ENCODE results near the gene ACCSL. TPM values are rescaled to one million over a fixed set of nuclear protein-coding genes. Genes with fewer than 3 reads are reported as not detected.

ACCSL gene
- total RNA-seq, 1 experiment from 2014 or later: not detected

DNA sequence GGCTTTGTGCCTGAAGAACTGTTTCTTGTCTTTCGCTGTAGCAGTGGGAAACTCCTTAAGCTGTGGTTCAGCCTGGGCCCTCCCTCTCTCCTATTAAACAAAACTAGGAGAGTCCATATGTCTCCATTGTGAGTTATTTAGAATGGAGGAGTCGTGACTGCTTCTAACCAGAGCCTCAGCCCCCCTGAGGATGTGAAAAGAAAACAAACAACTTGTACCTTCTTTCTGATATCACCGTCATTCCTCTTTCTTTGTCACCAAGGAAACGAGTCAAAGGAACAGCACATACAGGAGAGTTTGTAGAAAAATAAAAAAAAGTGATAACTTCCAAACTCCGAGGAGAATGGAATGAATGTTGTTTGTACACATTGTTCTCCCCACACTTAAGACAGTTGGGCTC is 36.1 kb downstream of the ACCSL start:
- DNase-seq (ENCODE audit: low spot score): no peak
- in situ Hi-C loops (cut with HindIII; ENCODE audit: low sequenced_read_pairs): no loop called here

DNA sequence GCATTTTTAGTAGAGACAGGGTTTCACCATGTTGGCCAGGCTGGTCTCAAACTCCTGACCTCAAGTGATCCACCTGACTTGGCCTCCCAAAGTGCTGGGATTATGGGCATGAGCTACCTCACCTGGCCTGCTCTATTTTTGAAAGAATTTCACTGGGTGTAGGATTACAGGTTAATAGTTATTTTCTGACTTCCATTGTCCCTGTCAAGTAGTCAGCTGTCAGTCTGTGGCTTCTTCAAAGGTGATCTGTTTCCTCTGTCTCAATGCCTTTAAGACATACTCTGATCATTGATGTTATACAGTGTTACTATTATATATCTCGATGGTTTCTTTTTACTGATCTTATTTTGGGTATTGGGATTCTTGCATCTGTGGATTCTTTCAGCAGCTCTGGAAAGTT is 37.5 kb downstream of the ACCSL start:
- in situ Hi-C loops (cut with HindIII; ENCODE audit: low sequenced_read_pairs): no loop called here
- no peak for DNase-seq (ENCODE audit: low spot score)

DNA sequence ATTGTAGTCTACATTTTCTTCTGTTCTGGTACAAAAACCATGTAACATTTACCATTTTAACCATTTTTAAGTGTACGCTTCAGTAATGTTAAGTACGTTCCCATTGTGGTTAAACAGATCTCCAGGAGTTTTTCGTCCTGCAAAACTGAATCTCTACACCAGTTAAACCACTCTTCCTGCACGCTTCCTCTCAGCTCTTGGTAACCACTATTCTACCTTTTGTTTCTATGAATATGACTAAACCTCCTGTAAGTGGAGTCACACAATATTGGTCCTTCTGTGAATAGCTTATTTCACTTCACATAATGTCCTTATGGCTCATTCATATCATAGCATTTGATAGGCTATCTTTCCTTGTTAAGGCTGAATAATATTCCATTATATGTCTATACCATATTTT is 40.6 kb downstream of the ACCSL start:
- no peak for DNase-seq (ENCODE audit: low spot score)
- in situ Hi-C loops (cut with HindIII; ENCODE audit: low sequenced_read_pairs): no loop called here

DNA sequence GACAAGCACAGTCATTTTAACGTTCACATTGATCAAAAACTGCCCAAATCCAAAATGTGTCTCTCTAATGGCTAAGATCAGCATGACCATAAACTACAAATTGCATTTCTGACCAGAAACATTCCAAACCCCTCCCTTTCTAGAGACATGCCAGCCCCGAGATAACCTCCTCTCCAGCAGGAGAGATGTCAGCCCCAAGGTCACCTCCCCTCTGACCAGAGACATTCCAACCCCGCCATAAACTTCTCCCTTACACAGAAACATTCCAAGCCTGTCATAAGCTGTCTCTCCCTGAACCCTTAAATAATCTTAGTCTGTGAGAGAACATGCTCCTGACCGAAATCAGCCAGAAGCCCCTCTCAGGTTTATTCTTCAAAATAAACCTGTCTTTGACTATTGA is 41.1 kb downstream of the ACCSL start:
- in situ Hi-C loops (cut with HindIII; ENCODE audit: low sequenced_read_pairs): no loop called here

DNA sequence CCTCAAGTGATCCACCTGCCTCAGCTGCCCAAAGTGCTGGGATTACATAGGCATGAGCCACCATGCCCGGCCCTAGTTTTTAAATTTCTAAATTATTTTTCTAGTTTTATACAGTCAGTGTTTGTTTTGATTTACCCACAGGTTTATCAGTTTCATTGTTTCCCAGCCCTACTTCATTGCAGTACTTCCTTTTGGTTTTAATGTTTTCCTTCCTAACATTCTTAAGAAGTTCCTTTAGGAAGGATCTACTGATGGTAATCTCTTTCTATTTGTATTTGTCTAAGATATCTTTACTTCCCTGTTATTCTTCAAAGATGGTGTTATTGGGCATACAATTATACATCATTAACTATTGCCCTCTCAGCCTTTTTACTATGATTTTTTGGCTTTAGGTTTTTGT is 42.8 kb downstream of the ACCSL start:
- in situ Hi-C loops (cut with HindIII; ENCODE audit: low sequenced_read_pairs): no loop called here
- no peak for DNase-seq (ENCODE audit: low spot score)

More for the DNA sequence above, 41.1 kb downstream of the ACCSL start:
- no peak for DNase-seq (ENCODE audit: low spot score)

DNA sequence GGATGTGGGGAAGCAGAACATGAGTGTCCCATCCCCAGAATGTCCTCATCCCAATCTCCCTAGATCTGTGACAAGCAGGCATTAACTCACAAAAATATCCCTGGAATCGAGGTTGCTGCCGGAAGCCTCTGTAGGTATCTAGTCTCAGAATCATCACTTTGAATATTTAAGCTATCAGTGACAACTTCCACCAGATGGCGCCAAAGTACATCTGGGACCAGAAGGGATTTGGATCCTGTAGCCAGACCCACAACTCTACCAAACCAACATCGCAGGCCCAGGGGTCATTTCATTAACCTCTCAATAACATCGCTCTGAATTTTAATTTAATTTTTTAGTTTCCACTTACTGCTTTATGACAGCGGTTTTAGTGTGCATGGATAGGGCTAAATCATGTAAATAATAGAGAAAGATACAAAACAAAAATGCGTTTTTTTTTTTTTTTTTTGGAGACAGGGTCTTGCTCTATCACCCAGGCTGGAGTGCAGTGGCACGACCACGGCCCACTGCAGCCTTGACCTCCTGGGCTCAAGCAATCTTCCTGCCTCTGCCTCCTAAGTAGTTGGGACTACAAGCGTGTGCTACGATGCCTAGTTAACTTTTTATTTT is 46.6 kb downstream of the ACCSL start:
- in situ Hi-C loops (cut with HindIII; ENCODE audit: low sequenced_read_pairs): no loop called here
- peak; percentile 93 for DNase-seq (ENCODE audit: low spot score)

DNA sequence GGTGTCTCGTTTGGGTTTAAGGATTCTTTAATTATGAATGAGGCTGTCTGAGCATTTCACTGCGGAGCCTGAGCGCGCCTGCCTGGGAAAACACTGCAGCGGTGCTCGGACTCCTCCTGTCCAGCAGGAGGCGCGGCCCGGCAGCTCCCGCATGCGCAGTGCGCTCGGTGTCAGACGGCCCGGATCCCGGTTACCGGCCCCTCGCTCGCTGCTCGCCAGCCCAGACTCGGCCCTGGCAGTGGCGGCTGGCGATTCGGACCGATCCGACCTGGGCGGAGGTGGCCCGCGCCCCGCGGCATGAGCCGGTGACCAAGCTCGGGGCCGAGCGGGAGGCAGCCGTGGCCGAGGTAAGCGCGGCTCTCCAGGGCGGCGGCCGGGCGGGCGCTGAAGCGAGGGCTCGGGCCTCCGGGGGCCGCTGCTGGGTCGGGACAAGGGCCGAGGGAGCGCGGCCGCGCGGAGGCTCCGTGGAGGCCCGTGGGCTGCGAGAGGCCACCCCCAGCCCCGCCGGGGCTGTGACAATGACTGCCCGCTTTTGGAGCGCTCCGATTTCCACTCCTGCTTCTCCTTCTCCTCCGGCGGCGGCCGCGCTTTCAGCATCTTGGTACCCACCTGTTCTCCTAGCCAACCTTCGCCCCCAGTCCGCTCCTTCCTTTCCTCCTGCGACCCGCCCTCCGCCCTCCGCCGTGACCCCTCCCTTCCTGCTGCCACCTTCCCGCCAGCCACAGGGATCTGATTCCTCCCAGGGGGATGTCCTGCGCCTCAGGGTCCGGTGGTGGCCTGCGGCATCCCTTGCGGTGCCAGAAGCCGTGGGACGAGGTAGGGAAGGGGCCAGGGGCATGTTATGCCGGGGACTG is 48.0 kb downstream of the ACCSL start, which contains the start of gene EXT2:
Gene EXT2 (plus strand): TSS at position 173 of the 854 bp plus-strand sequence. CDS start 12,035 bp downstream, outside the sequence.
- DNase-seq (ENCODE audit: low spot score): peak; percentile 86
- in situ Hi-C loops (cut with HindIII; ENCODE audit: low sequenced_read_pairs): no loop called here

DNA sequence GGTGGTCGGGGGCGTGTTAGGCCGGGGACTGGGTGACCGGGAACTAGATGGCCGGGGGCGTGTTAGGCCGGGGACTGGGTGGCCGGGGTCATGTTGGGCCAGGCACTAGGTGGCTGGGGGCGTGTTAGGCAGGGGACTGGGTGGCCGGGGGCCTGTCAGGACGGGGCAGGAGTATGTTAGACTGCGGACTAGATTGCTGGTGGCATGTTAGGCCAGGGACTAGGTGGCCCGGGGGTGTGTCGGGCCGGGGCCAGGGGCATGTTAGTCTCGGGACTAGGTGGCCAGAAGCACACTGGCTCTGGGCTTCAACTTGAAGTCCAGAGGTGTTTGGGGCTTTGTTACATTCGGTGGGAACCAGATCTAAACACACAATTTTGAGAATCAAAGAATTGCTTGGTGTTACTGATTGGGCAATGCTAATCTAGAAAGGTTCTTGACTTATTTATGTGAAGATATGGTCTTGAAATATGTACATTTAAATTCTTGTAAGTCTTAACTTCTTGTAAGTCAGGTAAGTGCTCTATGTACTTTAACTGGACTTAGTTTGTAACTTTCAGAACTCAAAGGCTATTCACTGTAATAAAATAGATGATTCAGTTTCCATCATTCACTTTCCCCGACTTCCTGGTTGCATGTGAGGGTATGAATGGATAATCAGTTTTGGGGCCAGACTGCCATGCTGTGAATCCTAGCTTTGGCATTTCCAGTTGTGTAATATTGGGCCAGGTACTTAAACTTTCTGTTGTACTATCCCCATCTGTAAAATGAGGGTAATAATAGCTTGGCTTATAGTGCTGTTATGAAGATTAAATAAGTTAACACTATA is 48.8 kb downstream of the ACCSL start:
- in situ Hi-C loops (cut with HindIII; ENCODE audit: low sequenced_read_pairs): no loop called here
- DNase-seq (ENCODE audit: low spot score): no peak

DNA sequence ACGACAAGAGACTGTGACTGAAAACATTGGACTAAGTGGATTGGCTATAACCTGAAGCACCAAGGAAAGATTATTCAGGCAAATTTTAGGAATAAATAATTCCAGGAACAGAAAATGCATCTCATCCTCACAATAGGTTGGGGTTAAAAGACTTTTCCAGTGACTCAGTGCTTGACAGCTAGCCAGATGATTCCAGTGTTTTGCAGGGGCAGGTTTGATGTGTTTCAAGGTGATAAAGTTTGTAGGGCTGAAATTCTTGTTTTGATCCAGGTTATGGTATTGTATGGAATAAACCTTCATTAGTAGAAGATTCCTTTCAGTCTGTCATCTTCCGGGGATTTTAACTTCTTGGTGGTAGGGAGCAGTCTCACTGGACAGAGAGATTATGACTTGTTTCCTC is 50.0 kb downstream of the ACCSL start:
- in situ Hi-C loops (cut with HindIII; ENCODE audit: low sequenced_read_pairs): no loop called here
- no peak for DNase-seq (ENCODE audit: low spot score)

DNA sequence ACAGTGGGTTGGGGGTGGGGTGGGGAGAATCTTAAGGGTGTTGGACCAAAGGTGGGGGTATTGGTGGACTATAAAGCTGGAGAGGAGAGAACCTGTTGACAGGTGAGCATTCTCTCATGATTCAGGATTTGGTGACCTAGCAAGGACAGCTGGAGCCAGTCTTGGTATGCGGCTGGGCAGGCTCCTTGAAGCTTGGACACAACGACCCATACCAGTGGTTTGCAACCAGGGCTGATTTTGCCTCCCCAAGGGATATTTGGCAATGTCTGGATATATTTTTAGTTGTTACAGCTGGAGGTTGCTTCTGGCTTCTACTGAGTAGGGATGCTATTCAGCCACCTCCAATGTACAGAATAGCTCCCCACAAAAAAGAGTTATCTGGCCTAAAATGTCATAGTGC is 53.3 kb downstream of the ACCSL start:
- DNase-seq (ENCODE audit: low spot score): no peak
- in situ Hi-C loops (cut with HindIII; ENCODE audit: low sequenced_read_pairs): loop anchor here (25.0 kb wide), 2 partner anchors 161 to 436 kb away; no protein-coding TSS in a partner anchor

DNA sequence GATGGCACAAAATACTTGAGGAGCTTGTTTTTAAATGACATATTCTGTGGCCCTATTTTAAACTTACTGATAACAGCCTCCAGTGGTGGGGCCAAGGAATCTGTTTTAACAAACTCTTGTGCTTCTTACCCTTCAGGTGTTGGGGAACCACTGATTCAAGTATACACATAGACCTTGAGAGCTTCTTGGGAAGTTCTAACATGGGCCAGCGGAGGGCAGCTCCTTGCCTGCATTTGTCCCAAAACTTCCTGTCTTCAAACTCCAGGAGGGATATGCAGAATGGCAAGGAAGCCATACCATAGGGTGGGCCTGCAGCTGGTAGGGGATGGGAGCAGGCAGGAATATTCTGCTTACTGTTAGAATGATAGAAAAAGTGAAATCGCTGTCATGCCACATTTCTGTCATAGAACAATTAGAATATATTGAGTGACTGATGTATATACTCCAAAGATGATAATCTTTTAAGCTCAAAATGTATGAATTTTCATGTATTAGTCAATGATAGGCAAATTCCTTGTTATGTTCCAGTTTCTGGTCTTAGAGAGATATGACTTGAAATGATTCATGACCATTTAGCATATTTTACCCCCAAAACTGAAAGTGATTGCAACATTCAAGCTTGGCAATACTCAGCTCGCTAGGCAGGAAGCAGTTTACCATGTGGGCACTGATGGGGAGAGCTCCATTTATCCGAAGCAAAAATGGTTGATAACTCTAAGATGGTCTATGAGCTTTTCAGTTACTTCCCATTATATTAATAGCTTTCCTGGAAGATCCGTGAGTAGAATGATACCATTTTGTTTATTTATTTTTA is 56.9 kb downstream of the ACCSL start:
- in situ Hi-C loops (cut with HindIII; ENCODE audit: low sequenced_read_pairs): loop anchor here (25.0 kb wide), 2 partner anchors 158 to 433 kb away; no protein-coding TSS in a partner anchor
- no peak for DNase-seq (ENCODE audit: low spot score)

DNA sequence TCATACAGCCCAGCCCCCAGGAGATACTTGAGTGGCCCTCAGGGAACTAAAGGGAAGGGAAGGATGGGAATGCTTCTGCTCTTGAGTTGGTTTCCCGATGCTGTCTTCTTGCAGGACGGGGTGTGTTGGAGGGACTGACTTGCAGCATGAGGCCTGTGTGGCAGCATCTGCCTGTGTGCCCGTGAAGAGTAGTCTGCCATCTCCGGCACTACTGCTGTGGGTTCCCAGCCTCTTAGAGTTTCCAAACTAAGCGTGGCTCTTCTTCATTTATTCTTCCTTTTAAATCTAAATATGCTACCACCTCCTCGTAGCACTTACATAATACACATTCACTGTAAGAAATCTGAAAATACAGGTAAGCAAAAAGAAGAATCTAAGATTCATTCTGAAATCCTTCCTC is 60.5 kb downstream of the ACCSL start:
- in situ Hi-C loops (cut with HindIII; ENCODE audit: low sequenced_read_pairs): loop anchor here (25.0 kb wide), 2 partner anchors 154 to 429 kb away; no protein-coding TSS in a partner anchor
- no peak for DNase-seq (ENCODE audit: low spot score)

Other genes starting within 250 kb of the ACCSL start
- gene ALKBH3, start 167.2 kb upstream of the ACCSL start, total RNA-seq (2014; rRNA removed; shearing (Covaris generic)): 33.2 and 48.1 TPM in 2 replicates
- gene C11orf96, start 105.3 kb upstream of the ACCSL start, total RNA-seq (2014; rRNA removed; shearing (Covaris generic)): 0.86 TPM in 1 of 2 replicates, not detected in the other
- not detected in 2 replicates for gene ACCS, start 18.3 kb downstream of the ACCSL start, total RNA-seq (2014; rRNA removed; shearing (Covaris generic))
- gene EXT2, start 47.7 kb downstream of the ACCSL start, total RNA-seq (2014; rRNA removed; shearing (Covaris generic)): 66.8 and 74.9 TPM in 2 replicates